ENCODE data around the gene CLDN10. TPM values are rescaled to one million over a fixed set of nuclear protein-coding genes. Genes with fewer than 3 reads are reported as not detected.

Gene CLDN10
- total and polyA plus RNA-seq, 2 of the 8 experiments (the other 6 are each of a cell fraction or from before 2014, with no cell fraction given), result 41.2 to 43.6 TPM

GRCh38 chr13:95507991-95508390, 44.5 kb upstream of the CLDN10 start (continued):
- TF ChIP-seq, protein P1, sequence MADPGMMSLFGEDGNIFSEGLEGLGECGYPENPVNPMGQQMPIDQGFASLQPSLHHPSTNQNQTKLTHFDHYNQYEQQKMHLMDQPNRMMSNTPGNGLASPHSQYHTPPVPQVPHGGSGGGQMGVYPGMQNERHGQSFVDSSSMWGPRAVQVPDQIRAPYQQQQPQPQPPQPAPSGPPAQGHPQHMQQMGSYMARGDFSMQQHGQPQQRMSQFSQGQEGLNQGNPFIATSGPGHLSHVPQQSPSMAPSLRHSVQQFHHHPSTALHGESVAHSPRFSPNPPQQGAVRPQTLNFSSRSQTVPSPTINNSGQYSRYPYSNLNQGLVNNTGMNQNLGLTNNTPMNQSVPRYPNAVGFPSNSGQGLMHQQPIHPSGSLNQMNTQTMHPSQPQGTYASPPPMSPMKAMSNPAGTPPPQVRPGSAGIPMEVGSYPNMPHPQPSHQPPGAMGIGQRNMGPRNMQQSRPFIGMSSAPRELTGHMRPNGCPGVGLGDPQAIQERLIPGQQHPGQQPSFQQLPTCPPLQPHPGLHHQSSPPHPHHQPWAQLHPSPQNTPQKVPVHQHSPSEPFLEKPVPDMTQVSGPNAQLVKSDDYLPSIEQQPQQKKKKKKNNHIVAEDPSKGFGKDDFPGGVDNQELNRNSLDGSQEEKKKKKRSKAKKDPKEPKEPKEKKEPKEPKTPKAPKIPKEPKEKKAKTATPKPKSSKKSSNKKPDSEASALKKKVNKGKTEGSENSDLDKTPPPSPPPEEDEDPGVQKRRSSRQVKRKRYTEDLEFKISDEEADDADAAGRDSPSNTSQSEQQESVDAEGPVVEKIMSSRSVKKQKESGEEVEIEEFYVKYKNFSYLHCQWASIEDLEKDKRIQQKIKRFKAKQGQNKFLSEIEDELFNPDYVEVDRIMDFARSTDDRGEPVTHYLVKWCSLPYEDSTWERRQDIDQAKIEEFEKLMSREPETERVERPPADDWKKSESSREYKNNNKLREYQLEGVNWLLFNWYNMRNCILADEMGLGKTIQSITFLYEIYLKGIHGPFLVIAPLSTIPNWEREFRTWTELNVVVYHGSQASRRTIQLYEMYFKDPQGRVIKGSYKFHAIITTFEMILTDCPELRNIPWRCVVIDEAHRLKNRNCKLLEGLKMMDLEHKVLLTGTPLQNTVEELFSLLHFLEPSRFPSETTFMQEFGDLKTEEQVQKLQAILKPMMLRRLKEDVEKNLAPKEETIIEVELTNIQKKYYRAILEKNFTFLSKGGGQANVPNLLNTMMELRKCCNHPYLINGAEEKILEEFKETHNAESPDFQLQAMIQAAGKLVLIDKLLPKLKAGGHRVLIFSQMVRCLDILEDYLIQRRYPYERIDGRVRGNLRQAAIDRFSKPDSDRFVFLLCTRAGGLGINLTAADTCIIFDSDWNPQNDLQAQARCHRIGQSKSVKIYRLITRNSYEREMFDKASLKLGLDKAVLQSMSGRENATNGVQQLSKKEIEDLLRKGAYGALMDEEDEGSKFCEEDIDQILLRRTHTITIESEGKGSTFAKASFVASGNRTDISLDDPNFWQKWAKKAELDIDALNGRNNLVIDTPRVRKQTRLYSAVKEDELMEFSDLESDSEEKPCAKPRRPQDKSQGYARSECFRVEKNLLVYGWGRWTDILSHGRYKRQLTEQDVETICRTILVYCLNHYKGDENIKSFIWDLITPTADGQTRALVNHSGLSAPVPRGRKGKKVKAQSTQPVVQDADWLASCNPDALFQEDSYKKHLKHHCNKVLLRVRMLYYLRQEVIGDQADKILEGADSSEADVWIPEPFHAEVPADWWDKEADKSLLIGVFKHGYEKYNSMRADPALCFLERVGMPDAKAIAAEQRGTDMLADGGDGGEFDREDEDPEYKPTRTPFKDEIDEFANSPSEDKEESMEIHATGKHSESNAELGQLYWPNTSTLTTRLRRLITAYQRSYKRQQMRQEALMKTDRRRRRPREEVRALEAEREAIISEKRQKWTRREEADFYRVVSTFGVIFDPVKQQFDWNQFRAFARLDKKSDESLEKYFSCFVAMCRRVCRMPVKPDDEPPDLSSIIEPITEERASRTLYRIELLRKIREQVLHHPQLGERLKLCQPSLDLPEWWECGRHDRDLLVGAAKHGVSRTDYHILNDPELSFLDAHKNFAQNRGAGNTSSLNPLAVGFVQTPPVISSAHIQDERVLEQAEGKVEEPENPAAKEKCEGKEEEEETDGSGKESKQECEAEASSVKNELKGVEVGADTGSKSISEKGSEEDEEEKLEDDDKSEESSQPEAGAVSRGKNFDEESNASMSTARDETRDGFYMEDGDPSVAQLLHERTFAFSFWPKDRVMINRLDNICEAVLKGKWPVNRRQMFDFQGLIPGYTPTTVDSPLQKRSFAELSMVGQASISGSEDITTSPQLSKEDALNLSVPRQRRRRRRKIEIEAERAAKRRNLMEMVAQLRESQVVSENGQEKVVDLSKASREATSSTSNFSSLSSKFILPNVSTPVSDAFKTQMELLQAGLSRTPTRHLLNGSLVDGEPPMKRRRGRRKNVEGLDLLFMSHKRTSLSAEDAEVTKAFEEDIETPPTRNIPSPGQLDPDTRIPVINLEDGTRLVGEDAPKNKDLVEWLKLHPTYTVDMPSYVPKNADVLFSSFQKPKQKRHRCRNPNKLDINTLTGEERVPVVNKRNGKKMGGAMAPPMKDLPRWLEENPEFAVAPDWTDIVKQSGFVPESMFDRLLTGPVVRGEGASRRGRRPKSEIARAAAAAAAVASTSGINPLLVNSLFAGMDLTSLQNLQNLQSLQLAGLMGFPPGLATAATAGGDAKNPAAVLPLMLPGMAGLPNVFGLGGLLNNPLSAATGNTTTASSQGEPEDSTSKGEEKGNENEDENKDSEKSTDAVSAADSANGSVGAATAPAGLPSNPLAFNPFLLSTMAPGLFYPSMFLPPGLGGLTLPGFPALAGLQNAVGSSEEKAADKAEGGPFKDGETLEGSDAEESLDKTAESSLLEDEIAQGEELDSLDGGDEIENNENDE (IDR thresholded peaks at IDR 0.05; ENCODE audit: insufficient replicate concordance, low read length), result no peak
- TF ChIP-seq SIX5 (IDR thresholded peaks at IDR 0.05; ENCODE audit: low read depth, low read length) (no peak), SUZ12 (IDR thresholded peaks at IDR 0.05; ENCODE audit: low read length) (no peak), USF2 (IDR thresholded peaks at IDR 0.05; ENCODE audit: low read length) (no peak), TAF1 (IDR thresholded peaks at IDR 0.05; ENCODE audit: low read depth, low read length) (no peak)
